WTC11 (cell line): Measurements from ENCODE around the gene PSMB2. TPM values are rescaled to one million over a fixed set of nuclear protein-coding genes. Genes with fewer than 3 reads are reported as not detected.

ENCODE experiments used
- ATAC-seq: fragments of 200-7000 bp; cut with Tn5 transposase; 2 replicates; pipeline ENCODE4 v1.10.0; 2021; ENCODE audit warnings: mild to moderate bottlenecking, moderate library complexity
- CTCF ChIA-PET: fragments of 300-600 bp; sonication (Branson Sonifier 250); formaldehyde crosslinking; loops from one replicate; lab custom pipeline; 2021; ENCODE audit warnings: antibody characterized with exemption; lab: Charles Lee
- POLR2A ChIA-PET: fragments of 350-600 bp; sonication (Branson Sonifier 250); formaldehyde crosslinking; loops from one replicate; lab custom pipeline; 2021; ENCODE audit warnings: antibody characterized with exemption; lab: Charles Lee
- DNase-seq: peaks from one replicate; pipeline ENCODE4 v3.0.0; 2021; ENCODE audit warnings: low spot score
- H3K27ac Mint-ChIP-seq: 2 replicates; pipeline ENCODE4 v1.8.0; 2021; ENCODE audit warnings: mixed read lengths
- H3K27me3 Mint-ChIP-seq: 2 replicates; pipeline ENCODE4 v1.8.0; 2021; ENCODE audit warnings: low read depth, mild to moderate bottlenecking, moderate library complexity, mixed read lengths
- H3K36me3 Mint-ChIP-seq: 2 replicates; pipeline ENCODE4 v1.8.0; 2021; ENCODE audit warnings: mixed read lengths
- H3K4me1 Mint-ChIP-seq: 2 replicates; pipeline ENCODE4 v1.8.0; 2022; ENCODE audit warnings: mixed read lengths
- H3K4me3 Mint-ChIP-seq: 2 replicates; pipeline ENCODE4 v1.8.0; 2021; ENCODE audit warnings: mild to moderate bottlenecking, moderate library complexity, mixed read lengths
- H3K9me3 Mint-ChIP-seq: 2 replicates; pipeline ENCODE4 v1.8.0; 2021; ENCODE audit warnings: mixed read lengths
- ATF1 ChIP-seq: sonication (generic); formaldehyde crosslinking; IDR thresholded peaks from 2 replicates; pipeline ENCODE4 v1.8.1; 2023; ENCODE audit warnings: mild to moderate bottlenecking, moderate library complexity, missing genetic modification reagents
- CBFB ChIP-seq: sonication (generic); formaldehyde crosslinking; IDR thresholded peaks from 2 replicates; pipeline ENCODE4 v1.8.1; 2022; ENCODE audit warnings: mild to moderate bottlenecking, low read depth, missing genetic modification reagents
- CTCF ChIP-seq: fragments of 200-600 bp; IDR thresholded peaks from 2 replicates; pipeline ENCODE4 v1.8.0; 2022; ENCODE audit warnings: antibody characterized with exemption
- ERG ChIP-seq: fragments of 250-450 bp; sonication (Bioruptor Pico); IDR thresholded peaks from 2 replicates; pipeline ENCODE4 v1.8.0; 2021; ENCODE audit warnings: mild to moderate bottlenecking
- ESRRA ChIP-seq: sonication (generic); formaldehyde crosslinking; IDR thresholded peaks from 2 replicates; pipeline ENCODE4 v1.8.1; 2022; ENCODE audit warnings: mild to moderate bottlenecking, missing genetic modification reagents, borderline replicate concordance
- ETV6 ChIP-seq: sonication (generic); formaldehyde crosslinking; IDR thresholded peaks from 2 replicates; pipeline ENCODE4 v1.8.1; 2022; ENCODE audit warnings: mild to moderate bottlenecking, missing genetic modification reagents
- FOXJ3 ChIP-seq: sonication (generic); formaldehyde crosslinking; IDR thresholded peaks from 2 replicates; pipeline ENCODE4 v1.9.0; 2021; ENCODE audit warnings: missing genetic modification reagents, mild to moderate bottlenecking, borderline replicate concordance
- GRHL2 ChIP-seq: fragments of 250-450 bp; sonication (Bioruptor Pico); IDR thresholded peaks from 2 replicates; pipeline ENCODE4 v1.8.0; 2022; ENCODE audit warnings: mild to moderate bottlenecking, moderate library complexity; ENCODE audit not compliant: insufficient replicate concordance, severe bottlenecking
- HMGXB4 ChIP-seq: sonication (generic); formaldehyde crosslinking; IDR thresholded peaks from 2 replicates; pipeline ENCODE4 v1.8.1; 2023; ENCODE audit warnings: mild to moderate bottlenecking, moderate library complexity, missing genetic modification reagents
- JAZF1 ChIP-seq: fragments of 250-450 bp; sonication (Bioruptor Pico); IDR thresholded peaks from 2 replicates; pipeline ENCODE4 v1.9.0; 2021; ENCODE audit warnings: moderate library complexity, mild to moderate bottlenecking, inconsistent platforms
- JUN ChIP-seq: sonication (generic); formaldehyde crosslinking; IDR thresholded peaks from 2 replicates; pipeline ENCODE4 v1.8.0; 2023; ENCODE audit warnings: mild to moderate bottlenecking, missing genetic modification reagents
- KAT7 ChIP-seq: sonication (generic); formaldehyde crosslinking; IDR thresholded peaks from 2 replicates; pipeline ENCODE4 v1.8.1; 2023; ENCODE audit warnings: missing genetic modification reagents, mild to moderate bottlenecking, borderline replicate concordance
- MXD4 ChIP-seq: fragments of 250-450 bp; sonication (Bioruptor Pico); IDR thresholded peaks from 2 replicates; pipeline ENCODE4 v1.8.0; 2021; ENCODE audit warnings: mild to moderate bottlenecking, moderate library complexity, borderline replicate concordance
- MYBL2 ChIP-seq: sonication (generic); formaldehyde crosslinking; IDR thresholded peaks from 2 replicates; pipeline ENCODE4 v1.8.1; 2023; ENCODE audit warnings: mild to moderate bottlenecking, moderate library complexity, missing genetic modification reagents
- NFATC4 ChIP-seq: fragments of 250-450 bp; sonication (Bioruptor Pico); IDR thresholded peaks from 2 replicates; pipeline ENCODE4 v1.9.0; 2021; ENCODE audit warnings: mild to moderate bottlenecking
- NR2C2 ChIP-seq: sonication (generic); formaldehyde crosslinking; IDR thresholded peaks from 2 replicates; pipeline ENCODE4 v1.8.0; 2022; ENCODE audit warnings: mild to moderate bottlenecking, missing genetic modification reagents
- OVOL2 ChIP-seq: fragments of 250-450 bp; sonication (Bioruptor Pico); IDR thresholded peaks from 2 replicates; pipeline ENCODE4 v1.9.0; 2021; ENCODE audit warnings: mild to moderate bottlenecking, borderline replicate concordance
- RORB ChIP-seq: fragments of 250-450 bp; sonication (Bioruptor Pico); IDR thresholded peaks from 2 replicates; pipeline ENCODE4 v1.9.0; 2021; ENCODE audit warnings: mild to moderate bottlenecking
- SMAD3 ChIP-seq: sonication (generic); formaldehyde crosslinking; IDR thresholded peaks from 2 replicates; pipeline ENCODE4 v1.8.0; 2022; ENCODE audit warnings: missing genetic modification reagents, mild to moderate bottlenecking, borderline replicate concordance
- SOX15 ChIP-seq: fragments of 250-450 bp; sonication (Bioruptor Pico); IDR thresholded peaks from 2 replicates; pipeline ENCODE4 v1.9.0; 2021; ENCODE audit warnings: mild to moderate bottlenecking
- ZBTB21 ChIP-seq: sonication (generic); formaldehyde crosslinking; IDR thresholded peaks from 2 replicates; pipeline ENCODE4 v1.8.1; 2023; ENCODE audit warnings: mild to moderate bottlenecking, missing genetic modification reagents, borderline replicate concordance
- ZNF317 ChIP-seq: sonication (generic); formaldehyde crosslinking; IDR thresholded peaks from 2 replicates; pipeline ENCODE4 v1.8.1; 2023; ENCODE audit warnings: low read depth, mild to moderate bottlenecking, moderate library complexity, missing genetic modification reagents, borderline replicate concordance
- ZNF671 ChIP-seq: fragments of 250-450 bp; sonication (Bioruptor Pico); IDR thresholded peaks from 2 replicates; pipeline ENCODE4 v1.8.0; 2021; ENCODE audit warnings: mild to moderate bottlenecking
- total RNA-seq: library from RNA; stranded (reverse); gene quantifications from 3 replicates; pipeline ENCODE4 v1.2.3, GENCODE V29; 2021
- TF ChIP-seq, protein P1 (sequence below): sonication (generic); formaldehyde crosslinking; IDR thresholded peaks from 2 replicates; pipeline ENCODE4 v1.8.1; 2022; ENCODE audit warnings: mild to moderate bottlenecking, missing genetic modification reagents, moderate library complexity, borderline replicate concordance
- TF ChIP-seq, protein P2 (sequence below): sonication (generic); formaldehyde crosslinking; IDR thresholded peaks from 2 replicates; pipeline ENCODE4 v1.8.1; 2023; ENCODE audit warnings: mild to moderate bottlenecking, missing genetic modification reagents, moderate library complexity

The PSMB2 gene
- total RNA-seq, 1 experiment from 2014 or later, result 76.7 TPM

DNA sequence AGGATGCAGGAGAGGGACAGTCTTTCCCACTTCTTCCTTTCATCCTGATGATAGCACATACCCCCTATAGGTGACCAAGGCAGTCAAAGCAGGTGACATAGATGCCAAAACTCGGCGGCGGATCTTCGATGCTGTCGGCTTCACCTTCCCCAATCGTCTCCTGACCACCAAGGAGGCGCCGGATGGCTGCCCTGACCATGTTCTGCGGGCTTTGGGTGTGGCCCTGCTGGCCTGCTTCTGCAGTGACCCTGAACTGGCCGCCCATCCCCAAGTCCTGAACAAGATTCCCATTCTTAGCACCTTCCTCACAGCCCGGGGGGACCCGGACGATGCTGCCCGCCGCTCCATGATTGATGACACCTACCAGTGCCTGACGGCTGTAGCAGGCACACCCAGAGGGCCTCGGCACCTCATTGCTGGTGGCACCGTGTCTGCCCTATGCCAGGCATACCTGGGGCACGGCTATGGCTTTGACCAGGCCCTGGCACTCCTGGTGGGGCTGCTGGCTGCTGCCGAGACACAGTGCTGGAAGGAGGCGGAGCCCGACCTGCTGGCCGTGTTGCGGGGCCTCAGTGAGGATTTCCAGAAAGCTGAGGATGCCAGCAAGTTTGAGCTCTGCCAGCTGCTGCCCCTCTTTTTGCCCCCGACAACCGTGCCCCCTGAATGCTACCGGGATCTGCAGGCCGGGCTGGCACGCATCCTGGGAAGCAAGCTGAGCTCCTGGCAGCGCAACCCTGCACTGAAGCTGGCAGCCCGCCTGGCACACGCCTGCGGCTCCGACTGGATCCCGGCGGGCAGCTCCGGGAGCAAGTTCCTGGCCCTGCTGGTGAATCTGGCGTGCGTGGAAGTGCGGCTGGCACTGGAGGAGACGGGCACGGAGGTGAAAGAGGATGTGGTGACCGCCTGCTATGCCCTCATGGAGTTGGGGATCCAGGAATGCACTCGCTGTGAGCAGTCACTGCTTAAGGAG is 80.8 kb downstream of the PSMB2 start:
- H3K36me3 Mint-ChIP-seq, result peaks cover 26% of the 10 kb centered on the region
- H3K4me1 Mint-ChIP-seq, result peaks cover 18% of the 10 kb centered on the region
- DNase-seq, result no peak
- TF ChIP-seq CBFB (CRISPR knock-in tag), result no peak
- no peak for TF ChIP-seq SOX15
- no peak for TF ChIP-seq NR2C2
- no peak for TF ChIP-seq ESRRA (CRISPR knock-in tag)
- TF ChIP-seq OVOL2 (CRISPR knock-in tag), result no peak
- TF ChIP-seq, protein P1, sequence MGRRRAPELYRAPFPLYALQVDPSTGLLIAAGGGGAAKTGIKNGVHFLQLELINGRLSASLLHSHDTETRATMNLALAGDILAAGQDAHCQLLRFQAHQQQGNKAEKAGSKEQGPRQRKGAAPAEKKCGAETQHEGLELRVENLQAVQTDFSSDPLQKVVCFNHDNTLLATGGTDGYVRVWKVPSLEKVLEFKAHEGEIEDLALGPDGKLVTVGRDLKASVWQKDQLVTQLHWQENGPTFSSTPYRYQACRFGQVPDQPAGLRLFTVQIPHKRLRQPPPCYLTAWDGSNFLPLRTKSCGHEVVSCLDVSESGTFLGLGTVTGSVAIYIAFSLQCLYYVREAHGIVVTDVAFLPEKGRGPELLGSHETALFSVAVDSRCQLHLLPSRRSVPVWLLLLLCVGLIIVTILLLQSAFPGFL (CRISPR knock-in tag), result no peak
- no peak for TF ChIP-seq KAT7 (CRISPR knock-in tag)
- TF ChIP-seq JAZF1 (CRISPR knock-in tag), result no peak
- no peak for TF ChIP-seq SMAD3 (CRISPR knock-in tag)
- no peak for TF ChIP-seq ZNF671 (CRISPR knock-in tag)
- TF ChIP-seq HMGXB4 (CRISPR knock-in tag), result no peak
- no peak for TF ChIP-seq MYBL2 (CRISPR knock-in tag)
- no peak for TF ChIP-seq ATF1 (CRISPR knock-in tag)
- no peak for TF ChIP-seq ETV6 (CRISPR knock-in tag)
- TF ChIP-seq ZNF317 (CRISPR knock-in tag), result no peak
- no peak for TF ChIP-seq RORB (CRISPR knock-in tag)
- TF ChIP-seq FOXJ3 (CRISPR knock-in tag), result no peak
- TF ChIP-seq MXD4 (CRISPR knock-in tag), result no peak
- no peak for TF ChIP-seq GRHL2 (CRISPR knock-in tag)
- TF ChIP-seq, all 79 proteins: peak for 0
- H3K27me3 Mint-ChIP-seq, result no peaks in the 10 kb centered on the region
- CTCF ChIA-PET, result interaction anchor here (1.2 to 2.0 kb wide), 2 partner anchors 8 to 110 kb away, joined by 4 to 10 read pairs; no protein-coding TSS in a partner anchor
- no peaks in the 10 kb centered on the region for H3K9me3 Mint-ChIP-seq
- no peak for ATAC-seq
- no peak overlapping the region for H3K4me3 Mint-ChIP-seq
- POLR2A ChIA-PET, result no interaction called here
- H3K27ac Mint-ChIP-seq, result peak overlapping the region; percentile 27; the same call in 1 of the 2 replicates

- Mint-ChIP-seq H3K4me3 (peak overlapping the region; percentile 98; the same call in 1 of the 2 replicates), H3K27me3 (no peaks in the 10 kb centered on the region), H3K27ac (peak overlapping the region; percentile 22; the same call in 1 of the 2 replicates), H3K9me3 (no peaks in the 10 kb centered on the region), H3K36me3 (peaks cover 23% of the 10 kb centered on the region), H3K4me1 (peaks cover 28% of the 10 kb centered on the region)
- TF ChIP-seq ERG (CRISPR knock-in tag), result no peak
- no peak for TF ChIP-seq MYBL2 (CRISPR knock-in tag)
- TF ChIP-seq CTCF, result no peak
- TF ChIP-seq ZBTB21 (CRISPR knock-in tag), result no peak
- TF ChIP-seq JUN (CRISPR knock-in tag), result no peak
- no peak for TF ChIP-seq NFATC4 (CRISPR knock-in tag)
- TF ChIP-seq, protein P2, sequence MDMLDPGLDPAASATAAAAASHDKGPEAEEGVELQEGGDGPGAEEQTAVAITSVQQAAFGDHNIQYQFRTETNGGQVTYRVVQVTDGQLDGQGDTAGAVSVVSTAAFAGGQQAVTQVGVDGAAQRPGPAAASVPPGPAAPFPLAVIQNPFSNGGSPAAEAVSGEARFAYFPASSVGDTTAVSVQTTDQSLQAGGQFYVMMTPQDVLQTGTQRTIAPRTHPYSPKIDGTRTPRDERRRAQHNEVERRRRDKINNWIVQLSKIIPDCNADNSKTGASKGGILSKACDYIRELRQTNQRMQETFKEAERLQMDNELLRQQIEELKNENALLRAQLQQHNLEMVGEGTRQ (CRISPR knock-in tag), result no peak
- DNase-seq, result no peak
- ATAC-seq, result no peak
- CTCF ChIA-PET, result interaction anchor here (0.6 to 2.0 kb wide), 4 partner anchors 9 to 362 kb away, joined by 3 to 10 read pairs (median 5); no protein-coding TSS in a partner anchor
- POLR2A ChIA-PET, result interaction anchor here (0.9 kb wide), 1 partner anchor 115 kb away, joined by 3 read pairs; no protein-coding TSS in a partner anchor
These were observed 81.9 kb downstream of the PSMB2 start for GRCh38 chr1:35559317-35559944.
